Endodermal cell (in vitro differentiated cells): ENCODE data around the gene DGKA. TPM values are rescaled to one million over a fixed set of nuclear protein-coding genes. Genes with fewer than 3 reads are reported as not detected.

Experiments used
- DNase-seq: peaks from one replicate; pipeline ENCODE4 v3.0.0-alpha.2; 2017
- H3K27ac ChIP-seq: 2 replicates; pipeline ENCODE4 v1.5.1; 2013; ENCODE audit warnings: mild to moderate bottlenecking, low read depth, low read length, moderate library complexity
- H3K27me3 ChIP-seq: 2 replicates; pipeline ENCODE4 v1.6.1; 2013; ENCODE audit warnings: mild to moderate bottlenecking, low read length, moderate library complexity; ENCODE audit not compliant: insufficient read depth, control insufficient read depth, poor library complexity, severe bottlenecking
- H3K36me3 ChIP-seq: 2 replicates; pipeline ENCODE4 v1.7.0; 2013; ENCODE audit warnings: mild to moderate bottlenecking, low read length, moderate library complexity; ENCODE audit not compliant: control insufficient read depth, insufficient read depth
- H3K4me1 ChIP-seq: one replicate; pipeline ENCODE4 v1.7.0; 2013; ENCODE audit warnings: low read length; ENCODE audit not compliant: control insufficient read depth, insufficient read depth
- H3K4me3 ChIP-seq: 2 replicates; pipeline ENCODE4 v1.5.1; 2013; ENCODE audit warnings: mild to moderate bottlenecking, low read length, moderate library complexity
- H3K9ac ChIP-seq: 2 replicates; pipeline ENCODE4 v1.6.1; 2013; ENCODE audit warnings: mild to moderate bottlenecking, low read length, moderate library complexity; ENCODE audit not compliant: poor library complexity, severe bottlenecking; ENCODE audit errors: extremely low read depth
- H3K9me3 ChIP-seq: 2 replicates; pipeline ENCODE4 v1.6.1; 2013; ENCODE audit warnings: mild to moderate bottlenecking, low read length, moderate library complexity; ENCODE audit not compliant: control insufficient read depth
- H3K27ac Mint-ChIP-seq: 2 replicates; pipeline ENCODE4 v1.8.0; 2020; ENCODE audit warnings: mixed read lengths
- H3K27me3 Mint-ChIP-seq: 2 replicates; pipeline ENCODE4 v1.8.0; 2021; ENCODE audit warnings: mild to moderate bottlenecking, mixed read lengths; ENCODE audit not compliant: insufficient read depth
- H3K36me3 Mint-ChIP-seq: 2 replicates; pipeline ENCODE4 v1.8.0; 2020; ENCODE audit warnings: low read depth, mixed read lengths
- H3K4me1 Mint-ChIP-seq: 2 replicates; pipeline ENCODE4 v1.8.0; 2020; ENCODE audit warnings: mixed read lengths
- H3K4me3 Mint-ChIP-seq: 2 replicates; pipeline ENCODE4 v1.8.0; 2020; ENCODE audit warnings: mild to moderate bottlenecking, moderate library complexity, mixed read lengths
- H3K9me3 Mint-ChIP-seq: 2 replicates; pipeline ENCODE4 v1.8.0; 2020; ENCODE audit warnings: mild to moderate bottlenecking, mixed read lengths
- WGBS, 2 experiments: methylation state at CpG; one replicate each; pipeline versions ENCODE4 v1.1.5 to v1.1.7; 2013; ENCODE audit warnings: missing lambda C conversion rate in 2 of 2, mixed read lengths in 1 of 2; ENCODE audit not compliant: insufficient coverage in 1 of 2, insufficient read length in 1 of 2; 5-methylcytosine and 5-hydroxymethylcytosine counted together
- total RNA-seq, 2 donors: library from RNA; stranded (reverse); fragmentation: NEBNext Ultra II Directional in 1 of 2; extraction: Animal tissue kit (Norgen Biotek cat#: 25700) in 1 of 2; gene quantifications; 2 replicates in 1 of 2; 3 replicates in 1 of 2; pipeline ENCODE4 v1.2.1, GENCODE V29; 2021
- TF ChIP-seq, protein P1 (sequence below): fragments of 200-600 bp; sonication (generic); conservative IDR thresholded peaks from 2 replicates; pipeline ENCODE4 v1.5.0; 2021; ENCODE audit warnings: antibody characterized with exemption, mild to moderate bottlenecking

The DGKA gene
- total RNA-seq, 2 donors from 2014 or later, result 10.2 to 11.1 TPM

DNA sequence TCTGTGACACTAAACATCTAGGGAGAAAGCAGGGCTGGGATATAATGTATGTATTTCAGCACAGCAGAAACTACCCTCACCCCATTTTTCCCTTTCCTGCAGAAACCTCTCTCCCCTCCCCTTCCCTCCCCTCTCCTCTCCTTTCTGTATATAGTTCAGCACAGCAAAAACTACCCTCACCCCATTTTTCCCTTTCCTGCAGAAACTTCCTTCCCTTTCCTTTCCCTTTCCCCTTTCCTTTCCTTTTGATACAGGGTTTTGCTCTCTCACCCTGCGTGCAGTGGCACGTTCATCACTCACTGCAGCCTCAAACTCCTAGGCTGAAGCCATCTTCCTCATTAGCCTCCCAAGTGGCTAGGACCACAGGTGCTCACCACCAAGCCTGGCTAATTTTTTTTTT lies 32.8 kb downstream of the DGKA start:
- peaks cover 8% of the 10 kb centered on the region for H3K4me1 ChIP-seq
- H3K4me3 ChIP-seq, result no peak overlapping the region
- Mint-ChIP-seq H3K27ac (no peak overlapping the region), H3K4me1 (peaks cover 28% of the 10 kb centered on the region), H3K9me3 (no peaks in the 10 kb centered on the region), H3K36me3 (peaks cover 3% of the 10 kb centered on the region), H3K4me3 (no peak overlapping the region), H3K27me3 (no peaks in the 10 kb centered on the region)
- no peaks in the 10 kb centered on the region for H3K27me3 ChIP-seq
- no peak overlapping the region for H3K9ac ChIP-seq
- TF ChIP-seq, protein P1, sequence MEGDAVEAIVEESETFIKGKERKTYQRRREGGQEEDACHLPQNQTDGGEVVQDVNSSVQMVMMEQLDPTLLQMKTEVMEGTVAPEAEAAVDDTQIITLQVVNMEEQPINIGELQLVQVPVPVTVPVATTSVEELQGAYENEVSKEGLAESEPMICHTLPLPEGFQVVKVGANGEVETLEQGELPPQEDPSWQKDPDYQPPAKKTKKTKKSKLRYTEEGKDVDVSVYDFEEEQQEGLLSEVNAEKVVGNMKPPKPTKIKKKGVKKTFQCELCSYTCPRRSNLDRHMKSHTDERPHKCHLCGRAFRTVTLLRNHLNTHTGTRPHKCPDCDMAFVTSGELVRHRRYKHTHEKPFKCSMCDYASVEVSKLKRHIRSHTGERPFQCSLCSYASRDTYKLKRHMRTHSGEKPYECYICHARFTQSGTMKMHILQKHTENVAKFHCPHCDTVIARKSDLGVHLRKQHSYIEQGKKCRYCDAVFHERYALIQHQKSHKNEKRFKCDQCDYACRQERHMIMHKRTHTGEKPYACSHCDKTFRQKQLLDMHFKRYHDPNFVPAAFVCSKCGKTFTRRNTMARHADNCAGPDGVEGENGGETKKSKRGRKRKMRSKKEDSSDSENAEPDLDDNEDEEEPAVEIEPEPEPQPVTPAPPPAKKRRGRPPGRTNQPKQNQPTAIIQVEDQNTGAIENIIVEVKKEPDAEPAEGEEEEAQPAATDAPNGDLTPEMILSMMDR, result no peak
- DNase-seq, result no peak
- no peak overlapping the region for H3K27ac ChIP-seq
- H3K36me3 ChIP-seq, result peaks cover 4% of the 10 kb centered on the region
- WGBS, 2 experiments, result 97 to 100% methylated on average over 1 to 2 of the region's 2 CpGs
- no peaks in the 10 kb centered on the region for H3K9me3 ChIP-seq

GRCh38 chr12:55965240-55965639 lies 34.3 kb downstream of the DGKA start:
- H3K9ac ChIP-seq, result no peak overlapping the region
- WGBS, 2 experiments, result 56 to 67% methylated on average over 1 to 5 of the region's 5 CpGs
- Mint-ChIP-seq H3K27me3 (no peaks in the 10 kb centered on the region), H3K4me1 (peaks cover 29% of the 10 kb centered on the region), H3K9me3 (no peaks in the 10 kb centered on the region), H3K36me3 (peaks cover 10% of the 10 kb centered on the region), H3K4me3 (peak overlapping the region; percentile 98), H3K27ac (peak overlapping the region; percentile 95)
- peak; percentile 61 for DNase-seq
- H3K4me1 ChIP-seq, result peaks cover 10% of the 10 kb centered on the region
- H3K27me3 ChIP-seq, result no peaks in the 10 kb centered on the region
- peaks cover 17% of the 10 kb centered on the region for H3K36me3 ChIP-seq
- H3K27ac ChIP-seq, result peak overlapping the region; percentile 79
- peak overlapping the region; percentile 93 for H3K4me3 ChIP-seq
- TF ChIP-seq, protein P1, result no peak
- no peaks in the 10 kb centered on the region for H3K9me3 ChIP-seq

DNA sequence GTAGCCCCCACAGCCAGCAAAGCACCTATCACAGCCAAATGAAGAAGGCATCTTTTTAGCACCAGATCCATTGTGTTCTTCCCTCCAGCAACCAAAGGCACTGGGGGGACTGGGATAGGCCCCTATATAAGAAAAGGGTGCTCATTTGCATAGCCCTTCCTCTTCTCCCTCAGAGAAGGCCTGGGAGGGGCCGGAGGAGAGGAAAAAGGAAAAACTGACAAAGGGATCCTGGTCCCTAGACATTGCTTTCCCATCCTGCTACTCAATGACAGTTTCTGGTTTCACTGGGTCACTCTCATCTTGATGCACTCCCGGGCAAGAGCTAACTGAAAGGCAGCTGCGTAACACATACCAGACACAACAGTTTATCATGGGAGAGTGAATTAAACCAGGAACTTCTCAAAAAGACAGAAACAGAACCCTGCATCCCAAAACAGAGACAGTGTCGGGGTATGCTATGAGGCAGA lies 35.0 kb downstream of the DGKA start, which contains the start of gene PMEL:
Gene PMEL, minus strand, starts transcription at position 102 of the 467 bp plus-strand sequence. Its CDS starts 31 bp downstream, at position 71.
- TF ChIP-seq, protein P1, result no peak
- 31 to 40% methylated on average over 3 of the region's 4 CpGs for WGBS, 2 experiments
- H3K4me1 Mint-ChIP-seq, result peaks cover 29% of the 10 kb centered on the region
- Histone ChIP-seq H3K27ac (peak within 1 kb of the TSS; percentile 79), H3K9ac (peak within 1 kb of the TSS; percentile 81), H3K9me3 (no peaks in the 10 kb centered on the region), H3K27me3 (no peaks in the 10 kb centered on the region), H3K4me1 (peaks cover 10% of the 10 kb centered on the region), H3K4me3 (peak within 1 kb of the TSS; percentile 93), H3K36me3 (peaks cover 24% of the 10 kb centered on the region)
- H3K9me3 Mint-ChIP-seq, result no peaks in the 10 kb centered on the region
- peaks cover 13% of the 10 kb centered on the region for H3K36me3 Mint-ChIP-seq
- peak within 1 kb of the TSS; percentile 95 for H3K27ac Mint-ChIP-seq
- peak; percentile 79 for DNase-seq
- no peaks in the 10 kb centered on the region for H3K27me3 Mint-ChIP-seq
- H3K4me3 Mint-ChIP-seq, result peak within 1 kb of the TSS; percentile 98
